Measurements from ENCODE around the gene CYP4B1.
"Not testable (repeated sequence)": the region's sequence is repeated elsewhere in the genome, so short reads cannot be mapped to it uniquely, and the experiment has no call there.

Gene CYP4B1

GRCh38 chr1:46767649-46768282 lies 31.1 kb upstream of the CYP4B1 start:
- Histone ChIP-seq H3K27me3 (ENCODE audit: insufficient read depth, low read length) (no peaks in the 10 kb centered on the region), H3K9me3 (ENCODE audit: insufficient read depth, low read depth, low read length) (peaks cover 44% of the 10 kb centered on the region), H3K36me3 (ENCODE audit: insufficient read depth, low read length) (no peaks in the 10 kb centered on the region), H3K9ac (ENCODE audit: low read depth, low read length) (no peak overlapping the region), H3K4me1 (ENCODE audit: insufficient read depth, low read length) (no peaks in the 10 kb centered on the region), H3K27ac (ENCODE audit: low read depth, low read length) (no peak overlapping the region), H3K4me3 (ENCODE audit: low read length) (no peak overlapping the region)
- 92% methylated on average over 4 of the region's 4 CpGs for WGBS

GRCh38 chr1:46768445-46768844 lies 30.4 kb upstream of the CYP4B1 start:
- H3K9me3 ChIP-seq (ENCODE audit: insufficient read depth, low read depth, low read length), result peaks cover 51% of the 10 kb centered on the region
- H3K27ac ChIP-seq (ENCODE audit: low read depth, low read length), result no peak overlapping the region
- 91% methylated on average over 5 of the region's 5 CpGs for WGBS

GRCh38 chr1:46769028-46769740 lies 29.7 kb upstream of the CYP4B1 start:
- peaks cover 56% of the 10 kb centered on the region for H3K9me3 ChIP-seq (ENCODE audit: insufficient read depth, low read depth, low read length)
- H3K9ac ChIP-seq (ENCODE audit: low read depth, low read length), result no peak overlapping the region
- no peak overlapping the region for H3K4me3 ChIP-seq (ENCODE audit: low read length)
- no peaks in the 10 kb centered on the region for H3K36me3 ChIP-seq (ENCODE audit: insufficient read depth, low read length)
- H3K4me1 ChIP-seq (ENCODE audit: insufficient read depth, low read length), result no peaks in the 10 kb centered on the region
- H3K27me3 ChIP-seq (ENCODE audit: insufficient read depth, low read length), result no peaks in the 10 kb centered on the region
- H3K27ac ChIP-seq (ENCODE audit: low read depth, low read length), result no peak overlapping the region

More at GRCh38 chr1:46768445-46768844, 30.4 kb upstream of the CYP4B1 start:
- Histone ChIP-seq H3K4me1 (ENCODE audit: insufficient read depth, low read length) (no peaks in the 10 kb centered on the region), H3K9ac (ENCODE audit: low read depth, low read length) (no peak overlapping the region), H3K36me3 (ENCODE audit: insufficient read depth, low read length) (no peaks in the 10 kb centered on the region), H3K27me3 (ENCODE audit: insufficient read depth, low read length) (no peaks in the 10 kb centered on the region), H3K4me3 (ENCODE audit: low read length) (no peak overlapping the region)

GRCh38 chr1:46770541-46770940 lies 28.3 kb upstream of the CYP4B1 start:
- Histone ChIP-seq H3K9me3 (ENCODE audit: insufficient read depth, low read depth, low read length) (peaks cover 69% of the 10 kb centered on the region), H3K36me3 (ENCODE audit: insufficient read depth, low read length) (no peaks in the 10 kb centered on the region), H3K4me1 (ENCODE audit: insufficient read depth, low read length) (no peaks in the 10 kb centered on the region), H3K4me3 (ENCODE audit: low read length) (no peak overlapping the region), H3K27me3 (ENCODE audit: insufficient read depth, low read length) (no peaks in the 10 kb centered on the region), H3K27ac (ENCODE audit: low read depth, low read length) (no peak overlapping the region), H3K9ac (ENCODE audit: low read depth, low read length) (no peak overlapping the region)
- WGBS, result 94% methylated on average over 3 of the region's 3 CpGs

- 74% methylated on average over 1 of the region's 1 CpG for WGBS
- H3K9ac ChIP-seq (ENCODE audit: low read depth, low read length), result no peak overlapping the region
- no peak overlapping the region for H3K27ac ChIP-seq (ENCODE audit: low read depth, low read length)
- H3K9me3 ChIP-seq (ENCODE audit: insufficient read depth, low read depth, low read length), result peaks cover 76% of the 10 kb centered on the region
- H3K27me3 ChIP-seq (ENCODE audit: insufficient read depth, low read length), result no peaks in the 10 kb centered on the region
- H3K4me1 ChIP-seq (ENCODE audit: insufficient read depth, low read length), result no peaks in the 10 kb centered on the region
- H3K4me3 ChIP-seq (ENCODE audit: low read length), result no peak overlapping the region
- H3K36me3 ChIP-seq (ENCODE audit: insufficient read depth, low read length), result no peaks in the 10 kb centered on the region
Observed at GRCh38 chr1:46772571-46772970, 26.3 kb upstream of the CYP4B1 start.

- 100% methylated on average over 1 of the region's 1 CpG for WGBS
Observed at GRCh38 chr1:46774297-46774696, 24.5 kb upstream of the CYP4B1 start.

GRCh38 chr1:46778456-46778855 lies 20.4 kb upstream of the CYP4B1 start:
- not testable (repeated sequence) for H3K36me3 ChIP-seq (ENCODE audit: insufficient read depth, low read length); H3K4me1 ChIP-seq (ENCODE audit: insufficient read depth, low read length); H3K4me3 ChIP-seq (ENCODE audit: low read length); H3K27me3 ChIP-seq (ENCODE audit: insufficient read depth, low read length); H3K27ac ChIP-seq (ENCODE audit: low read depth, low read length); H3K9ac ChIP-seq (ENCODE audit: low read depth, low read length)
- H3K9me3 ChIP-seq (ENCODE audit: insufficient read depth, low read depth, low read length), result peaks cover 37% of the 10 kb centered on the region
- WGBS, result 97% methylated on average over 18 of the region's 18 CpGs

More at GRCh38 chr1:46774297-46774696, 24.5 kb upstream of the CYP4B1 start:
- Histone ChIP-seq H3K9ac (ENCODE audit: low read depth, low read length) (no peak overlapping the region), H3K4me1 (ENCODE audit: insufficient read depth, low read length) (no peaks in the 10 kb centered on the region), H3K9me3 (ENCODE audit: insufficient read depth, low read depth, low read length) (peaks cover 67% of the 10 kb centered on the region), H3K4me3 (ENCODE audit: low read length) (no peak overlapping the region), H3K36me3 (ENCODE audit: insufficient read depth, low read length) (no peaks in the 10 kb centered on the region), H3K27ac (ENCODE audit: low read depth, low read length) (no peak overlapping the region), H3K27me3 (ENCODE audit: insufficient read depth, low read length) (no peaks in the 10 kb centered on the region)

- H3K4me3 ChIP-seq (ENCODE audit: low read length), result no peak overlapping the region
- no peak overlapping the region for H3K9ac ChIP-seq (ENCODE audit: low read depth, low read length)
- H3K27ac ChIP-seq (ENCODE audit: low read depth, low read length), result no peak overlapping the region
- 91% methylated on average over 1 of the region's 1 CpG for WGBS
- H3K4me1 ChIP-seq (ENCODE audit: insufficient read depth, low read length), result peaks cover 5% of the 10 kb centered on the region; the same call in 1 of the 2 replicates
- H3K9me3 ChIP-seq (ENCODE audit: insufficient read depth, low read depth, low read length), result peaks cover 49% of the 10 kb centered on the region
- H3K27me3 ChIP-seq (ENCODE audit: insufficient read depth, low read length), result no peaks in the 10 kb centered on the region
- no peaks in the 10 kb centered on the region for H3K36me3 ChIP-seq (ENCODE audit: insufficient read depth, low read length)
Observed at GRCh38 chr1:46784666-46785065, 14.2 kb upstream of the CYP4B1 start.

GRCh38 chr1:46788634-46789033 lies 10.2 kb upstream of the CYP4B1 start:
- H3K27ac ChIP-seq (ENCODE audit: low read depth, low read length); H3K4me1 ChIP-seq (ENCODE audit: insufficient read depth, low read length); H3K27me3 ChIP-seq (ENCODE audit: insufficient read depth, low read length); H3K36me3 ChIP-seq (ENCODE audit: insufficient read depth, low read length); H3K4me3 ChIP-seq (ENCODE audit: low read length); H3K9ac ChIP-seq (ENCODE audit: low read depth, low read length): not testable (repeated sequence)
- H3K9me3 ChIP-seq (ENCODE audit: insufficient read depth, low read depth, low read length), result peaks cover 35% of the 10 kb centered on the region
- 89% methylated on average over 4 of the region's 4 CpGs for WGBS

- H3K27ac ChIP-seq (ENCODE audit: low read depth, low read length), result no peak overlapping the region
- no peak overlapping the region for H3K4me3 ChIP-seq (ENCODE audit: low read length)
- H3K9ac ChIP-seq (ENCODE audit: low read depth, low read length), result no peak overlapping the region
- WGBS, result 89% methylated on average over 1 of the region's 1 CpG
- H3K9me3 ChIP-seq (ENCODE audit: insufficient read depth, low read depth, low read length), result peaks cover 15% of the 10 kb centered on the region
- no peaks in the 10 kb centered on the region for H3K27me3 ChIP-seq (ENCODE audit: insufficient read depth, low read length)
- H3K36me3 ChIP-seq (ENCODE audit: insufficient read depth, low read length), result no peaks in the 10 kb centered on the region
- H3K4me1 ChIP-seq (ENCODE audit: insufficient read depth, low read length), result peaks cover 6% of the 10 kb centered on the region; the same call in 1 of the 2 replicates
Observed at GRCh38 chr1:46790446-46791101, 8.3 kb upstream of the CYP4B1 start.

GRCh38 chr1:46793126-46793525 lies 5.7 kb upstream of the CYP4B1 start:
- Histone ChIP-seq H3K27me3 (ENCODE audit: insufficient read depth, low read length) (no peaks in the 10 kb centered on the region), H3K27ac (ENCODE audit: low read depth, low read length) (no peak overlapping the region), H3K9me3 (ENCODE audit: insufficient read depth, low read depth, low read length) (no peaks in the 10 kb centered on the region), H3K36me3 (ENCODE audit: insufficient read depth, low read length) (no peaks in the 10 kb centered on the region), H3K4me1 (ENCODE audit: insufficient read depth, low read length) (peaks cover 6% of the 10 kb centered on the region; the same call in 1 of the 2 replicates), H3K9ac (ENCODE audit: low read depth, low read length) (no peak overlapping the region), H3K4me3 (ENCODE audit: low read length) (no peak overlapping the region)
- 76% methylated on average over 3 of the region's 3 CpGs for WGBS
